ENCODE results near the gene PGBD1.
"Not testable (repeated sequence)": the region's sequence is repeated elsewhere in the genome, so short reads cannot be mapped to it uniquely, and the experiment has no call there.

PGBD1 gene

DNA sequence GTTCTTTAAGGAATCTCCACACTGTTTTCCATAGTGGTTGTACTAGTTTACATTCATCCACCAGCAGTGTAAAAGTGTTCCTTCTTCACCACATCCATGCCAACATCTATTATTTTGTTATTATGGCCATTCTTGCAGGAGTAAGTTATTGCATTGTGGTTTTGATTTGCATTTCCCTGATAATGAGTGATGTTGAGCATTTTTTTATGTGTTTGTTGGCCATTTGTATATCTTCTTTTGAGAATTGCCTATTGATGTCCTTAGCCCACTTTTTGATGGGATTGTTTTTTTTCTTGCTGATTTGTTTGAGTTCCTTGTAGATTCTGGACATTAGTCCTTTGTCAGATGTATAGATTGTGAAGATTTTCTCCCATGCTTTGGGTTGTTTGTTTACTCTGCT is 25.0 kb downstream of the PGBD1 start:
- H3K27ac Mint-ChIP-seq, ATAC-seq, H3K4me3 Mint-ChIP-seq, H3K9me3 Mint-ChIP-seq: not testable (repeated sequence)
- peaks cover 29% of the 10 kb centered on the region for H3K27me3 Mint-ChIP-seq
- H3K36me3 Mint-ChIP-seq = peaks cover 12% of the 10 kb centered on the region
- peaks cover 15% of the 10 kb centered on the region for H3K4me1 Mint-ChIP-seq

DNA sequence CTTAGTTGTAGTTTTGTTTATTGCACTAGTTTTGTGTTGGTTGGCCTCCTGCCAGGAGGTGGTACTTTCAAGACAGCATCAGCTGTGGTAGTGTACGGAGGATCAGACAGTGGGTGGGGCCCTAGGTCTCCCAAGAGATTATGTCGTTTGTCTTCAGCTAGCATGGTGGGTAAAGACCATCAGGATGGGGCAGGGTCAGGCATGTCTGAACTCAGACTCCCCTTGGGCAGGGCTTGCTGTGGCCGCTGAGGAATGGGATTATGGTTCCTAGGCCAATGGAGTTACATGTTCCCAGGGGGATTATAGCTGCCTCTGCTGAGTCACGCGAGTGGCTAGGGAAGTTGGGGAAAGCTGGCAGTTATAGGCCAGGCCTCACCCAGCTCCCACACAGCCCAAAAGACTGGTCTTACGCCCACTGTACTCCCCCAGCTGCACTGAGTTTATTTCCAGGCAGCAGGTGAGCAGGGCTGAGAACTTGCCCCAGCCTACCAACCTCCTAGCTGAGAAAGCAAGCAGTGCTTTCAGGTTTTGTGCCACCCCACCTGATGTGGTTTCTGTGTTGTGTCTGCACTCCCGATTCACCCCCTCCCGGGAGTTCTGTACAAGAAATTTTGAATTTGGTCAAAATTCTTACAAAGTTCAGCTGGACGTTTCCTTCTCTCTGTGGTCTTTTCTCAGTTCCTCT is 29.9 kb downstream of the PGBD1 start:
- no peak for ATAC-seq
- Mint-ChIP-seq H3K4me1 (no peaks in the 10 kb centered on the region), H3K27ac (no peak overlapping the region), H3K36me3 (peaks cover 14% of the 10 kb centered on the region), H3K27me3 (peaks cover 46% of the 10 kb centered on the region), H3K4me3 (no peak overlapping the region), H3K9me3 (peaks cover 12% of the 10 kb centered on the region)

DNA sequence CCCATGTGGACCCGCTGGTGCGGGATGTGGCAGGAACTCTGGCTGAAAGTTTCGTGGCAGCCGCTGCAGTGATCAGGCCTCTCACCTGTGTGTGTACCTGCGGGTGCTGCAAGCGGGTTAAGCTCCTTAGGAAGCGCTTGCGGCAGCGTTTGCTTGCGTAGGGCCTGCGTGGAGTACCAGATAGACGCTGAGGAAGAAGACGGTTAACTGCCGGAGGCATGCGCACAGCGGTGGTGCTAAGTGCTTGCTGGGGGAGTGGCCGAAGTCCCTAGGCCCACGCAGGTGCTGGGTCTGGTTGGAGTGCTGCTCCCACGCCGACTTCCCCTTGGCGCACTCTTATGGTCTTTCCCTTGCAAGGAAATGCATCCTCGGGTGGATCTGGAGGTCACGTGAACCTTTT is 31.6 kb downstream of the PGBD1 start:
- no peak for ATAC-seq
- no peak overlapping the region for H3K4me3 Mint-ChIP-seq
- peaks cover 9% of the 10 kb centered on the region for H3K36me3 Mint-ChIP-seq
- H3K4me1 Mint-ChIP-seq = no peaks in the 10 kb centered on the region
- H3K9me3 Mint-ChIP-seq = peaks cover 8% of the 10 kb centered on the region
- H3K27me3 Mint-ChIP-seq = peaks cover 54% of the 10 kb centered on the region
- H3K27ac Mint-ChIP-seq = no peak overlapping the region

DNA sequence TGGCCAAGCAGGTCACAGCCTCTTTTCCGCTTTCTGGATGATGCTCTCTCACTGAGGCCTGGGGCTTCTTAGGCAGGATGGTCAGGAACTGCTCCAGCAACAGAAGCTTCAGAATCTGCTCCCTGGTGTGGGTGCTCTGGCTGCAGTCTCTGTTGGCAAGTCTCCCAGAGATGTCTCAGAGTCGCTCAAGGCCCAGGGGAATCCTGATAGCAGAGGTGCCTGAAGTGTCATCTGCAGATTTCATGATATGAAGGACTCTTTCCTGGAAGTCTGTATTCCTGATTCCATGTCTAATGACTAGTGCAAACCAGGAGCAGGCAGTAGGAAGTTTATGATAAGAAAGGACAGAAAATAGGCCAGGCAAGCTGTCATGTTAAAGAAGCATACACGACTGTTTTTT is 34.3 kb downstream of the PGBD1 start:
- Mint-ChIP-seq H3K27ac (no peak overlapping the region), H3K4me3 (no peak overlapping the region), H3K4me1 (no peaks in the 10 kb centered on the region), H3K9me3 (peaks cover 3% of the 10 kb centered on the region), H3K36me3 (peaks cover 13% of the 10 kb centered on the region), H3K27me3 (peaks cover 33% of the 10 kb centered on the region)
- ATAC-seq = no peak

DNA sequence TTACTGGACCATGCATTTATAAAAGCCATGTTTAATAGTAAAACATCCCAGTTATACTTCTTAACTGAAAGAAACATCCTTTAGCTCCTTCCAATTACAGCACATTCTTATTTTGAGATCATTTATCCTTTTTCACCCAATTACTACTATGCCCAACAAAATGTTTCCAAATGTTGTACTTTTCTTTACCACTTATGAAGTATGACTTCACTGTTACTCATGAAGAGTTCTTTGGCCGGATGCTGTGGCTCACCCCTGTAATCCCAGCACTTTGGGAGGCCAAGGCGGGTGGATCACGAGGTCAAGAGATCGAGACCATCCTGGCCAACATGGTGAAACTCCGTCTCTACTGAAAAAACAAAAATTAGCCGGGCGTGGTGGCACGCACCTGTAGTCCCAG is 36.5 kb downstream of the PGBD1 start:
- H3K9me3 Mint-ChIP-seq, ATAC-seq, H3K27ac Mint-ChIP-seq, H3K4me1 Mint-ChIP-seq, H3K4me3 Mint-ChIP-seq: not testable (repeated sequence)
- Mint-ChIP-seq H3K27me3 (peaks cover 18% of the 10 kb centered on the region), H3K36me3 (peaks cover 11% of the 10 kb centered on the region)

DNA sequence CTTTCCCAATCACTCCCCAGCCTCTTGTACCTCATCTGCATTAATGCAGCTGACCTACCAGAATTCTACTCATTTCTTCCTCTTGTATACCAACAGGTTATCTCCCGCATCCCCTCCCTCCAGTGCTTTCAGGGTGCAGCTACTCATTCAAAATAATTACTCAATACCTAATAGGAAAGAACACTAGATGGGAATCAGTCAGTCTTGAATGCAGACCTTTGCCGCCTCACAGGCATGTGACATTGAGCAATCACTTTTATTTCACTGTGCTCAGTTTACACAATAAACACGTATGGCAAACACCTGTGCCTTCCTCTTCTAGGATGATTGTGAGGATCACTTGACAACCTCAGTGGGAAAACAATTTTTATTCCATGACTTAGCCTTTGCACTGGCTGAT is 41.3 kb downstream of the PGBD1 start:
- Mint-ChIP-seq H3K4me1 (no peaks in the 10 kb centered on the region), H3K9me3 (peaks cover 23% of the 10 kb centered on the region), H3K27ac (no peak overlapping the region), H3K4me3 (no peak overlapping the region), H3K27me3 (peaks cover 8% of the 10 kb centered on the region), H3K36me3 (peaks cover 48% of the 10 kb centered on the region)
- no peak for ATAC-seq

DNA sequence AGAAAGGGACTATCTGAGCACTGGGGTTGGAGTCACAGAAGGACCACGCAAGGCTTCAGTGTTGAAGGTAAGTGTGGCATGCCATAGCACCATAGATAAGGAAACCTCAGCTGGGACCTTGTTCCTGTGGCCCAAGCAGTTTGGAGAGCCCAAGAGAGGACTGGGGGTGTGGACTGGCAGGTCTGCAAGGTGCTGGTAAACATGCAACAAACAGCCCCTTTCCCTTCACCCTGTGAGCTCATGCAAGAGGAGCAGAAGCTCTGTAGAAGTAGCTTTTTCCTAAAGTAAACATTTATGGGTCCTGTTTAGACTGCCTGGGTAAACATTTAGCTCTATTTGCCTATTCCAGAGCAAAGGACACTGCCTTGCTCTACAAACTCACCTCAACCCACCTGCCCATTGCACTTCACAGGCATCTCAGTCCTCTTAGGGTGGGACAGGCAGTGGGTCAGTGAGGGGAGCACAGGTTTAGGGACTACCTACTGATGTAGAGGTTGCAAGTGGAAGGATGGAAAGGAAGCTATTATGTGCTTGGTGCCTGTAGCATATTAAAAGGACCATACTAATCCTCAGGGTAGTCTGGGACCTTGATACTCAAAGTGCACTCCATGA is 42.5 kb downstream of the PGBD1 start:
- no peak for ATAC-seq
- Mint-ChIP-seq H3K36me3 (peaks cover 57% of the 10 kb centered on the region), H3K4me3 (no peak overlapping the region), H3K27ac (no peak overlapping the region), H3K4me1 (no peaks in the 10 kb centered on the region), H3K9me3 (peaks cover 27% of the 10 kb centered on the region), H3K27me3 (peaks cover 8% of the 10 kb centered on the region)

DNA sequence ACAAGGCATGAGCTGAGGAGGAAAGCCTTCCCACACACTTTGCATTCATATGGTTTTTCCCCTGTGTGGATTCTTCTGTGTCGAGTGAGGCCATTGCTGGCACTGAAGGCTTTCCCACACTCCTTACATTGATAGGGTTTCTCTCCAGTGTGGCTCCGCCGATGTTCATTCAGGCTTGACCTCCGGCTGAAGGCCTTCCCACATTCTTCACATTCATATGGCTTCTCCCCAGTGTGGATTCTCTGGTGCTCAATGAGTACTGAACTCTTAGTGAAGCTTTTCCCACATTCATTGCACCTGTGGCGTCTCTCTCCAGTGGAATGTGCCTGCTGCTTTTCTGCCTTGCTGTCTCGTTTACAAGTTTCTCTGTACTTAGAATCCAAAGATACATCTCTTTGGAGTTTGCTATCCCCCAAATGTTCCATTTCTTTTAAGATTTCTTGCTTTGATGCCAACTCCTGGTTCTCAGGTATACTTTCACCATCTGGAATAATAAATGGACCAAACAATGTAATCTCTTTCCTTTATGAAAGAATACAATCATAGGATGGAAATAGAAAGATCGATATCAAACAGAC is 45.1 kb downstream of the PGBD1 start:
- H3K9me3 Mint-ChIP-seq = peaks cover 35% of the 10 kb centered on the region
- no peak overlapping the region for H3K4me3 Mint-ChIP-seq
- no peaks in the 10 kb centered on the region for H3K4me1 Mint-ChIP-seq
- peaks cover 58% of the 10 kb centered on the region for H3K36me3 Mint-ChIP-seq
- no peak for ATAC-seq
- H3K27me3 Mint-ChIP-seq = peaks cover 8% of the 10 kb centered on the region
- no peak overlapping the region for H3K27ac Mint-ChIP-seq

DNA sequence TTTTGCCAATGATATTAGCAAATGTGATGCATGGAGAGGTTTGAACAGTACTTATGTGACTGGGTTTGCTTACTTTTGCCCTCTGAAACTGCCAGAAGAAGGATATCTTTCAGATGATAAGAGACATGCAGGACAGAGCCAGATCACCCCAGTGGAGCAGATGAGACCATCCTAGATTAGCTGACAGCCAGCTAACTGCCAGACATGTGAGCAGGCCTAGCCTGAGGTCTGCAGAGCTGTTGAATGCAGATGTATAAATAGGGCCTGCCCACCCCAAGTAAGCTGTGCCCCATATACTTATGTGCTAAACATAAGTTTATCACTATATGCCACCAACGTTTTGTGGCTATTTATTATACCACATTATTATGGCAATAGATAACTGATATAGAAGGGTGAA is 48.7 kb downstream of the PGBD1 start:
- ATAC-seq = no peak
- Mint-ChIP-seq H3K9me3 (peaks cover 28% of the 10 kb centered on the region), H3K36me3 (peaks cover 35% of the 10 kb centered on the region), H3K27ac (no peak overlapping the region), H3K4me1 (peaks cover 17% of the 10 kb centered on the region), H3K4me3 (no peak overlapping the region), H3K27me3 (no peaks in the 10 kb centered on the region)

DNA sequence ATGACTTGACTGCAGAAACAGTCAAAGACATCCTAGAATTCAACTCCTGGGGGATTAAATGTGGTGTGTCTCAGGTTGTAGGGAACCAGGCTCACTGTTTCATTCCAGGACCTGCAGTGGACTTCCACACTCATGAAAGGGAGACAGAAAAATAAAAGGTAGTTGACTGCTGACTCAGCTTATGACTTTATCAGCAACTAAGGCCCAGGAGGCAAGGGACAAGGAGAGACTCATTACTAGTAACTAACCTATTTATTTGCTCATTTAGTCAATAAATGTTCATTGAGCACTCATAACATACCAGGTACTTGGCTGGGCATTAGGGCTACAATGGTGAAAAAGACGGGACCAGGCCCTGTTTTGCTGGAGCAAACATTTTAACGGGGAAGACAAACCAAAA is 51.7 kb downstream of the PGBD1 start:
- Mint-ChIP-seq H3K9me3 (peaks cover 13% of the 10 kb centered on the region), H3K4me1 (peaks cover 19% of the 10 kb centered on the region), H3K4me3 (no peak overlapping the region), H3K27me3 (no peaks in the 10 kb centered on the region), H3K36me3 (peaks cover 11% of the 10 kb centered on the region), H3K27ac (no peak overlapping the region)
- no peak for ATAC-seq

DNA sequence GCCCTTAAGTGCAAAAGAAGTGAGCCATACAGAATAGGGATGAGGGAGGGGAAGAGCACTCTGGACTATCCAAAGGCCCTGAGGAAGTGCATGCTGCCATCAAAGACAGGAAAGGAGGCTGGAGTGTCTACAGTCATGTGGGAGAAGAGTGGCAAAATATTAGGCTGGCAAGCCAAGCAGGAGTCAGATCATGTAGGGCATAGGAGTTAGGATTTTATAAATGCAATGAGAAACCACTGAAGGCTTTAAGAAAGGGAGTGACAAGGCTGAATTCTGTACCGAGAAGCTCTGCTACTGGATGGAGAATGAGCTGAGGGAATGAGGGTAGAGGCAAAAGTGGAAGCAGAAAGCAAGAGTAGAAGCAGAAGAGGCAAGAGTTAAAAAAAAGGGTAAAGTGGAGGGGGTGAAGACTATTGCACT is 52.2 kb downstream of the PGBD1 start:
- Mint-ChIP-seq H3K4me1 (peaks cover 19% of the 10 kb centered on the region), H3K27ac (no peak overlapping the region), H3K36me3 (peaks cover 9% of the 10 kb centered on the region), H3K27me3 (no peaks in the 10 kb centered on the region), H3K4me3 (no peak overlapping the region), H3K9me3 (peaks cover 13% of the 10 kb centered on the region)
- ATAC-seq = no peak

DNA sequence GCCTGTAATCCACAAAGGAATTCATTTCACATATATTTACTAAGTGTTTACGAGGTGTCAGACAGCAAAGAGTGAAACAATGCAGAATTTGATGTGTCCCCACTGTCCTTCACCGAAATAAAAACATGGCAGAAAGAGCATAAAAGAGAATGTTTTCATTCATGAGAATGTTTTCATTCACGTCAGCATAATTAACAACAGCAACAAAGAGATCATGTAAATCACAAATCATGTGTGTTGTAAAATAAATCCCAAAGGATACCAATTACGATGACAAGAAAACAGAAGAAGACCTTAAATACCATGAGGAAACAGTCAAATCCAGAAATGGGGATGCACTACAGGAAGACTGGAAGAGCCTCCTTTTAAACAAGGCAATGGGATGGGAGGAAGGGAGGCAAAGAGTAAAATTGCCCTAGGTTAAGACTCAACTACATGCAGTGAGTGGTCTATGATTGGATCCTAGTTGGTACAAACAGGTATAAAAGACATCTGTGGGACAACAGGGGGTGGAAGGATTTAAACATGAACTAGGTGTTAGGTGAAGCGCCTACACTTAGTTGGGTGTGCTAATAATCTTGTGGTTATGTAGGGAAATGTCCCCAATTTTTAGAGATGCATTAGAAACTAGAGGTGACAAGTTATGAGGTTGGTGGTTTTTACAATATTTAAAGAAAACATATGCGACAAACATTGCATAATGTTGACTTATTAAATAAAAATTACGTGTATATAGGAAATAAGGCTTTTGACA is 53.1 kb downstream of the PGBD1 start:
- Mint-ChIP-seq H3K27me3 (no peaks in the 10 kb centered on the region), H3K4me3 (no peak overlapping the region), H3K4me1 (peaks cover 19% of the 10 kb centered on the region), H3K9me3 (peaks cover 6% of the 10 kb centered on the region), H3K27ac (no peak overlapping the region), H3K36me3 (peaks cover under 1% of the 10 kb centered on the region)
- no peak for ATAC-seq

DNA sequence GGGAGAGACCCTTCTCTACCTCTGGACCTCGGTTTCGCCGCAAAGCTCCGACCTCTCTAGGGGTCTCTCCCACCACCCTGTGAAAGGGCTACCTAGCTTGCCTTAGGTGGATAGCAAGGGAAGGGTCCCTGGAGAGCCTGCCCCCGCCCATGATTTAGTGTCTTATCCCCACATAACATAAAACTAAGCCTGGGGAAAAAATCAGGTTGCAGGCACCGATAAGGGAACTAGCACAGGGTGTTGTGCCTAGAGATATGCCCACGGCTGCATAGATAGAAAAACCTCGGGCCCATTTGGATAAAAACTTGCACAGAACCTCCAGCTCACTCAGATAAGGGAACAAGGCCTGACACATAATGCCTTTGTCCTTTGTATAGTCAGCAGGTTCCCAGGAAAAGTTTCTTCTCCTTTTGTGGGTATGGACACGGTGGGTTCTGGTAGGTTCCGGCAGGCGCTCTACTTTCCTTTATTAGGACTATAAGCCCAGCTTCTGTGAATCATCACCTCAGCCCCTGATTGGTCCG is 53.7 kb downstream of the PGBD1 start:
- Mint-ChIP-seq H3K4me3 (no peak overlapping the region), H3K4me1 (peaks cover 19% of the 10 kb centered on the region), H3K9me3 (peaks cover 7% of the 10 kb centered on the region), H3K36me3 (peaks cover 1% of the 10 kb centered on the region), H3K27ac (no peak overlapping the region), H3K27me3 (no peaks in the 10 kb centered on the region)
- ATAC-seq = no peak

DNA sequence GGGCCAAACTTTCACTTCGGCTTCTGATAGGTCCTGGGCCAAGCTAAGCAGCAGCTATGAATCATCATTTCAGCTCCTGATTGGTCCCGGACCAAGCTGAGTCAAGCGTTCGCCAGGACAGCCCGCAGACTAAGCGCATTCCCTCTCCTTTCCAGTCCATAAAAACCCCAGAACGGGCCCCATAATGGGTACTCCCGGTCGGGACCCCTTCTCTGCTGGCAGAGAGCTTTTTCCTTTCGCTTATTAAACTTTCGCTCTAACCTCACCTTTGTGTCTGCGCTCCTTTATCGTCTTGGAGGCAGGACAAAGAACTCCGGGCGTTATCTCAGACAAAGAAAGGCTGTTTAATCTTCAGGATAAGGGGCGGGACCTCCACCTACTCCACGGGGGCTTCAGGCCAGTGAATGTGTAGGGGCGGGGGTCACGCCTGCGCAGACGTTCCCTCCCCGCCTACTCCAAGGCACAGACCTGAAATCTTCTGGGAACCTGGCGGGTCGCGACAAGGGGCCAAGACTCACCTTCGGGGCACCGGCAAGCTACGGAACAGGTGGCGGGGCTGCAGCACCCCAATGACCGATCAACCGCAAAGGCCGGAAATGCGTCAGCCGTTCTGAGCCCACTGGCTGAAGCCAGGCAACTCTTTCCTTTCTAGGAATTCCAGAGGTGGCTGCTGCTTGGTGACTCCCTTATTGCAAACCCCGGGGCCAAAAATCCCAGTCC is 54.4 kb downstream of the PGBD1 start, which contains the start of gene ZSCAN31:
ZSCAN31 (minus strand) TSS at position 585 of the 720 bp plus-strand sequence. CDS start 6,465 bp downstream, outside the sequence.
- H3K27ac Mint-ChIP-seq = no peak within 1 kb of the TSS
- H3K36me3 Mint-ChIP-seq = peaks cover 6% of the 10 kb centered on the region
- no peaks in the 10 kb centered on the region for H3K27me3 Mint-ChIP-seq
- peak; percentile 93 for ATAC-seq
- H3K4me1 Mint-ChIP-seq = peaks cover 19% of the 10 kb centered on the region
- H3K4me3 Mint-ChIP-seq = no peak within 1 kb of the TSS
- H3K9me3 Mint-ChIP-seq = peaks cover 9% of the 10 kb centered on the region

Data from stimulated activated memory B cell treated with anti-CD40 and anti-IgM and Interleukin-4, amounts not matched to agents 10 μg/mL and 1 μg/mL and 100 μg/mL, for 72 hours (primary cell).